Fibroblast of skin of abdomen (primary cell): Measurements from ENCODE around the gene RGL3. TPM values are rescaled to one million over a fixed set of nuclear protein-coding genes. Genes with fewer than 3 reads are reported as not detected.
"Not testable (repeated sequence)": the region's sequence is repeated elsewhere in the genome, so short reads cannot be mapped to it uniquely, and the experiment has no call there.

Experiments
- DNase-seq: peaks from one replicate; pipeline ENCODE4 v3.0.0-alpha.2; 2013
- polyA plus RNA-seq, 2 experiments: library from polyadenylated mRNA; unstranded; fragments of 120-200 nt; gene quantifications; one replicate each; pipeline ENCODE4 v1.2.1, GENCODE V29; 2013; ENCODE audit not compliant: insufficient read length in 2 of 2

The RGL3 gene
- not detected for polyA plus RNA-seq (2013, experiment 1 of 2; ENCODE audit: insufficient read length)
- polyA plus RNA-seq (2013, experiment 2 of 2; ENCODE audit: insufficient read length): not detected

- no peak for DNase-seq
Observed at GRCh38 chr19:11418549-11419506, at the start of gene RGL3. RGL3 (minus strand) TSS chr19:11419314; CDS start chr19:11419278, 36 bp downstream.

GRCh38 chr19:11468266-11468845 is 49.2 kb upstream of the RGL3 start:
- not testable (repeated sequence) for DNase-seq

- no peak for DNase-seq
Observed at GRCh38 chr19:11465600-11465999, 46.5 kb upstream of the RGL3 start.

- no peak for DNase-seq
Observed at GRCh38 chr19:11464333-11465265, 45.5 kb upstream of the RGL3 start.

GRCh38 chr19:11463391-11463790 is 44.3 kb upstream of the RGL3 start:
- no peak for DNase-seq

- DNase-seq: no peak
Observed at GRCh38 chr19:11461453-11461852, 42.3 kb upstream of the RGL3 start.

GRCh38 chr19:11460207-11460606 is 41.1 kb upstream of the RGL3 start:
- no peak for DNase-seq

GRCh38 chr19:11458912-11459311 is 39.8 kb upstream of the RGL3 start:
- not testable (repeated sequence) for DNase-seq

- no peak for DNase-seq
Observed at GRCh38 chr19:11458236-11458900, 39.3 kb upstream of the RGL3 start.

GRCh38 chr19:11457831-11458230 is 38.7 kb upstream of the RGL3 start:
- DNase-seq: no peak

GRCh38 chr19:11457115-11457514 is 38.0 kb upstream of the RGL3 start:
- DNase-seq: no peak

GRCh38 chr19:11456659-11457058 is 37.5 kb upstream of the RGL3 start:
- no peak for DNase-seq

GRCh38 chr19:11455233-11455554 is 36.1 kb upstream of the RGL3 start:
- DNase-seq: not testable (repeated sequence)

GRCh38 chr19:11453468-11454341 is 34.6 kb upstream of the RGL3 start:
- DNase-seq: no peak

- DNase-seq: no peak
Observed at GRCh38 chr19:11452620-11453310, 33.7 kb upstream of the RGL3 start.

GRCh38 chr19:11451871-11452619 is 32.9 kb upstream of the RGL3 start:
- no peak for DNase-seq

- DNase-seq: no peak
Observed at GRCh38 chr19:11451327-11451870, 32.3 kb upstream of the RGL3 start.

- no peak for DNase-seq
Observed at GRCh38 chr19:11450570-11451326, 31.6 kb upstream of the RGL3 start.
